Body of pancreas (tissue), 4 donors: ENCODE measurements around the gene TMC7. TPM values are rescaled to one million over a fixed set of nuclear protein-coding genes. Genes with fewer than 3 reads are reported as not detected.

Experiments used
- ATAC-seq: fragments of 150-250 bp; one replicate; pipeline ENCODE4 v1.9.1; 2016
- DNase-seq, 4 donors: peaks; one replicate each; pipeline ENCODE4 v3.0.0-alpha.2; 2019
- H3K27ac ChIP-seq, 4 donors: fragments of 200-600 bp; sonication (generic); 1 replicate in 3 of 4; 2 replicates in 1 of 4; pipeline versions ENCODE4 v1.5.1 to v1.6.1; 2016 to 2019; ENCODE audit warnings: mild to moderate bottlenecking in 1 of 4, mixed read lengths in 1 of 4, moderate library complexity in 1 of 4
- H3K27me3 ChIP-seq, 2 donors: fragments of 200-600 bp; sonication (generic); one replicate each; pipeline ENCODE4 v1.6.0; 2016; ENCODE audit warnings: mild to moderate bottlenecking in 1 of 2
- H3K36me3 ChIP-seq, 2 donors: fragments of 200-600 bp; sonication (generic); replicated peaks in 1 of 2; 2 replicates each; pipeline ENCODE4 v1.5.1; 2016; ENCODE audit warnings: low read depth in 2 of 2; ENCODE audit not compliant: insufficient read depth in 1 of 2
- H3K4me1 ChIP-seq: fragments of 200-600 bp; sonication (generic); one replicate; pipeline ENCODE4 v1.6.0; 2016
- H3K4me3 ChIP-seq, 2 donors: fragments of 200-600 bp; sonication (generic); 1 replicate in 1 of 2; 2 replicates in 1 of 2; pipeline ENCODE4 v1.5.1; 2016 to 2019
- H3K9me3 ChIP-seq, 3 donors: fragments of 200-600 bp; sonication (generic); 1 replicate in 2 of 3; 2 replicates in 1 of 3; pipeline ENCODE4 v1.5.1; 2016
- CTCF ChIP-seq, 7 experiments: fragments of 450-650 bp in 4 of 7; fragments of 200-600 bp in 3 of 7; sonication (generic) in 3 of 7; IDR thresholded peaks; one replicate each; pipeline ENCODE4 v1.5.1; 2016 to 2019; ENCODE audit warnings: antibody characterized with exemption in 7 of 7
- POLR2A ChIP-seq, 3 donors: fragments of 450-650 bp; IDR thresholded peaks; one replicate each; pipeline ENCODE4 v1.6.1; 2016; ENCODE audit warnings: antibody characterized with exemption in 3 of 3, mild to moderate bottlenecking in 2 of 3
- WGBS, 2 donors: methylation state at CpG; one replicate each; pipeline ENCODE4 v1.1.5; 2017; 5-methylcytosine and 5-hydroxymethylcytosine counted together
- intact Hi-C: fragments of 100-400 bp; cut with DNase I; formaldehyde crosslinking; loops from one replicate; pipeline ENCODE4 v1.15.1; 2023
- total RNA-seq, 2 donors: library from RNA; depleted of rRNA; stranded (reverse); fragments of >200 nt; gene quantifications; one replicate each; pipeline ENCODE4 v1.1.0, GENCODE V29; 2016

Gene TMC7
- total RNA-seq, 2 donors from 2014 or later: 0.33 to 0.78 TPM

- no peak overlapping the region for H3K27ac ChIP-seq
Measured at GRCh38 chr16:18941471-18941870, 42.3 kb upstream of the TMC7 start.

GRCh38 chr16:18942061-18942460, 41.7 kb upstream of the TMC7 start:
- Histone ChIP-seq H3K9me3 (no peaks in the 10 kb centered on the region), H3K4me3 (no peak overlapping the region), H3K4me1 (peaks cover 3% of the 10 kb centered on the region), H3K27me3 (no peaks in the 10 kb centered on the region), H3K27ac (no peak overlapping the region), H3K36me3 (no peaks in the 10 kb centered on the region)
- ATAC-seq (no peak), DNase-seq (no peak)
- no peak for TF ChIP-seq CTCF (IDR thresholded peaks at IDR 0.05)
- no peak for TF ChIP-seq POLR2A (IDR thresholded peaks at IDR 0.05)
- intact Hi-C loops: no loop called here
- 37 to 42% methylated on average over 1 of the region's 1 CpG for WGBS, 2 donors

More at GRCh38 chr16:18941471-18941870, 42.3 kb upstream of the TMC7 start:
- ATAC-seq (no peak), DNase-seq (no peak)
- no peak overlapping the region for H3K4me3 ChIP-seq
- no peak for TF ChIP-seq CTCF (IDR thresholded peaks at IDR 0.05)
- TF ChIP-seq POLR2A (IDR thresholded peaks at IDR 0.05): no peak
- no peaks in the 10 kb centered on the region for H3K9me3 ChIP-seq
- no peaks in the 10 kb centered on the region for H3K27me3 ChIP-seq
- intact Hi-C loops: no loop called here
- peaks cover 3% of the 10 kb centered on the region for H3K4me1 ChIP-seq
- H3K36me3 ChIP-seq: no peaks in the 10 kb centered on the region

DNA sequence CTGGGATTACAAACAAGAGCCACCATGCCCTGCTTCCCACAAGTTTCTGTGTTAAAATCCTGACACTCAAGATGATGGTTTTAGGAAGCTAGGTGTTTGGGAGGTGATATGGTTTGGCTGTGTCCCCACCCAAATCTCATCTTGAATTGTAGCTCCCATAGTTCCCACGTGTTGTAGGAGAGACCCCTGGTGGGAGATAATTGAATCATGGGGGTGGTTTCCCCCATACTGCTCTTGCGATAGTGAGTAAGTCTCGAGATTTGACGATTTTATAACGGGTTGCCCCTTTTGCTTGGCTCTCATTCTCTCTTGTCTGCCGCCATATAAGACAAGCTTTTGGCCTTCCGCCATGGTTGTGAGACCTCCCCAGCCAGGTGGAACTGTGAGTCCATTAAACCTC, 40.3 kb upstream of the TMC7 start:
- Histone ChIP-seq H3K9me3 (no peaks in the 10 kb centered on the region), H3K27me3 (no peaks in the 10 kb centered on the region), H3K4me1 (peaks cover 3% of the 10 kb centered on the region), H3K4me3 (no peak overlapping the region), H3K27ac (no peak overlapping the region), H3K36me3 (no peaks in the 10 kb centered on the region)
- WGBS, 2 donors: 76 to 94% methylated on average over 7 of the region's 7 CpGs
- no peak for TF ChIP-seq CTCF (IDR thresholded peaks at IDR 0.05)
- no peak for TF ChIP-seq POLR2A (IDR thresholded peaks at IDR 0.05)
- DNase-seq (no peak), ATAC-seq (no peak)
- intact Hi-C loops: no loop called here

GRCh38 chr16:18945233-18945632, 38.5 kb upstream of the TMC7 start:
- intact Hi-C loops: no loop called here
- DNase-seq (no peak), ATAC-seq (no peak)
- H3K4me1 ChIP-seq: peaks cover 3% of the 10 kb centered on the region
- no peaks in the 10 kb centered on the region for H3K9me3 ChIP-seq
- TF ChIP-seq POLR2A (IDR thresholded peaks at IDR 0.05): no peak
- TF ChIP-seq CTCF (IDR thresholded peaks at IDR 0.05): no peak
- no peaks in the 10 kb centered on the region for H3K27me3 ChIP-seq
- WGBS, 2 donors: 79 to 88% methylated on average over 7 of the region's 7 CpGs
- no peak overlapping the region for H3K27ac ChIP-seq
- no peaks in the 10 kb centered on the region for H3K36me3 ChIP-seq
- H3K4me3 ChIP-seq: no peak overlapping the region

DNA sequence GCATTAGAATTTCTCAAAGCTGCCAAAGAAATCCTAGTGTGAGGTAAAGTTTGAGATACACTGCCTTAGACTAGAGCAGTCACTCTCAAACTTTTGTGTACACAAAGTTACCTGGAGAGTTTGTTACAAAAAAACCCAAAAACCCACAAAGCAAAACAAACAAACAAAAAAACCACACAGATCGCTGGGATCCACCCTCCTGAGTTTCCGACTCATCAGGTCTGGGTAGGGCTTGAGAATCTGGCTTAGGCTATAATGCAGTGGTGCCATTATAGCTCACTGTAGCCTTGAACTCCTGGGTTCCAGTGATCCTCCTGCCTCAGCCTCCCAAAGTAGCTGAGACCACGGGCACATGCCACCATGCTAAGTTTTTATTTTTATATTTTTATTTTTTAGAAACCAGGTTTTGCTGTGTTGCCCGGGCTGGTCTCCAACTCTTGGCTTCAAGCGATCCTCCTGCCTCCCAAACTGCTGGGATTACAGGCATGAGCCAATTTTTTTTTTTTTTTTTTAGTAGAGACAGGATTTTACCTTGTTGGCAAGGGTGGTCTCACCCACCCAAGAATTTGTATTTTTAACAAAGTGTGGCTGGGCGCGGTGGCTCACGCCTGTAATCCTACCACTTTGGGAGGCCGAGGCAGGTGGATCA, 35.2 kb upstream of the TMC7 start:
- Histone ChIP-seq H3K4me3 (no peak overlapping the region), H3K27ac (no peak overlapping the region), H3K4me1 (peaks cover 3% of the 10 kb centered on the region), H3K9me3 (no peaks in the 10 kb centered on the region), H3K36me3 (no peaks in the 10 kb centered on the region), H3K27me3 (no peaks in the 10 kb centered on the region)
- intact Hi-C loops: no loop called here
- ATAC-seq (no peak), DNase-seq (no peak)
- no peak for TF ChIP-seq POLR2A (IDR thresholded peaks at IDR 0.05)
- no peak for TF ChIP-seq CTCF (IDR thresholded peaks at IDR 0.05)
- WGBS, 2 donors: 87 to 91% methylated on average over 8 to 9 of the region's 9 CpGs
